GM21723 (cell line): ENCODE measurements around the gene CCDC197.

Experiments used
- ATAC-seq: cut with Tn5 transposase; IDR thresholded peaks from one replicate; pipeline ENCODE4 v1.9.1; 2021; ENCODE audit warnings: mild to moderate bottlenecking, moderate library complexity; ENCODE audit not compliant: unreplicated experiment

CCDC197 gene

DNA sequence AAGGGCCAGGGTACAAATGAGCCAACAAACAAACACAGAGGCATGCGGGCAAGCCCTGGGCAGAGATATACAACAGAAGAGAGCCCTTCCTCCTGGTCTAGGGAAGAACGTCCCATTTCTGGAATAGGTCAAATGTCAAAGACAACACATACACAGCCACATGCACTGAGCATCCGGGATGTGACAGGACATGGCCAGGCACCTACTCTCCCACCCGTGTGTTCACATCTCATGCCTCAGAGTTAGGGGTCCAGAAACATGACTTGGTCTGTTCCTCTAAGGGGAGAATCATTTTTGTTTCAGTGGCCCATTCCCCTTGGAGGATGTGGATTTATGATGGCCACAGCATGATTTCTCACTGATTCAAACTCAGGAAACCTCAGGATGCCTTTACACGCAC, 19.9 kb upstream of the CCDC197 start:
- no peak for ATAC-seq

GRCh38 chr14:93977790-93978581, 19.1 kb upstream of the CCDC197 start:
- peak; percentile 34 for ATAC-seq

GRCh38 chr14:93978735-93979134, 18.4 kb upstream of the CCDC197 start:
- ATAC-seq = no peak

GRCh38 chr14:93980456-93981201, 16.5 kb upstream of the CCDC197 start:
- no peak for ATAC-seq

DNA sequence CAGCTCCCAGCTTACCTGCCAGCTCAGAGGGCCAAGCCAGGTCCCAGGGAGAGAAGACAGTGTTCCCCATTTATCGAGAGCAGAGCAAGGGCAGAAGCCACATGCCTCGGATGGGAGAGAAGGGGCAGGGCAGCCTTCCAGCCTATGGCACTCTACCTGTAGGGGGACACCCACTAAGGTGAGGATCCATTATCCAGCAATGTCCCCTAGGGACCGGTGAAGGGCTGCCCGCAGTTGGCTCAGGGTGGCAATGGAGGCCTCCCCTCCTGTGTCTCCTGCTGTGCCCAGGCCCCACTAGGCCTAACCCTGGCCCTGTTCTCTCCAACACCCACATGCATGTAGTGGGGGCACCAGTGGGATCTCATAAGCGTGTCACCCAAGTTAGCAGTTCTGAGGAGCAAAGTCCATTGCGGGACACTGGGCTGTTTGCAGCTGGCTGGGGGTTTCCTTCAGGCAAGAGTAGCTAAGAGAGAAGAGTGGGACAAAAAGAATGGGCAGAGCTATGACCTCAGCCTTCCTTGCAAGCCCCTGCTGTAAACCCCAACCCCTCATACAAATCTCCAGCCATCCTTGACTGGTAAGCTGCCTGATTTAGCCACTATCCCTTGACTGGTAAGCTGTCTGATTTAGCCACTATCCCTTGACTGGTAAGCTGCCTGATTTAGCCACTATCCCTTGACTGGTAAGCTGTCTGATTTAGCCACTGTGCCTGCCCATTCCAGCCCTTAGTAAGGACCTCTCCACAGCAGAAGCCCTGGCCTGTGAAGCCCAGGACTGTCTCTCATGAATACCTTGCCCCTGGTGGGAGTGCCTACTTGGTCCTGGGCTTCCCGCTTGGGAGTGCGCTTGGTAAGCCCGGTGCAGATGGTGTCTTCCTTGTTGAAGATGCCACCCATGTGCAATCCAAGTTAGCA, 15.5 kb upstream of the CCDC197 start:
- ATAC-seq = no peak

DNA sequence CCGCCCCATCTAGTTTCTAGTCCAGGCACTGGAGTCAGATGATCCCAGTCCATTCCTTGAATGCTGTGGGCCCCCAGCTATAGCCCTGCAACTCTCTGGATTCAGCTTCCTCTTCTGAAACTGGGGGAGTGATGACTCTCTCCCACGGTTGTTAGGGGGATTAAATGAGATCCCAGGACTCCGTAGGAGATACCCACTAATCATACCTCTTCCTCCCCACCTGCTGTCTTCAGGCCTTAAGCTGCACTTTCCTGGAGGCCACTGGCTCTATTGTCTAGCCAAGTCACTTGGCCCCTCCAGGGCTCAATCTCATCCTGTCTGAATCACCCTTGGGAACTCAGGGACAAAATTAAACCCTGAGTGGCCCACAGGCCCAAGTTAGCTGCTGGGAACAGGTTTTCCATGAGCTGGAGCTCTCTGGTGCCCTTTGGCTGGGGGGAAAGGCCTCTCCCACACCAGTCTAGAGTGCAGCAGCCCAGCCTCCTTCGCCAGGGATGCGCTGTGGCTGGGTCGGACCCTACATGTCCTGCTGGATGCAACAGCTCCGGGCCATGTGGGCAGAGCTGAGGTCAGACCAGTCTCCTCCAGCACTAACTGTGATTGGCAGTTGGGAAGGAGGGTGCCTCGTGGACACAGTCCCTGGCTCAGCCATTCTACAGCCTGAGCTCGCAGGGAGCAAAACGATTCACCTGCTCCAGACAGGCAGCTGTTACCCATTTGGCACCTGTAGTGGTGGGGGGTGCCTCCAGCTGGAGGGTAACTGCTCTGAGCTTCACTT, 14.7 kb upstream of the CCDC197 start:
- ATAC-seq = no peak

- ATAC-seq = no peak
These were observed 13.0 kb upstream of the CCDC197 start for GRCh38 chr14:93984070-93984469.

DNA sequence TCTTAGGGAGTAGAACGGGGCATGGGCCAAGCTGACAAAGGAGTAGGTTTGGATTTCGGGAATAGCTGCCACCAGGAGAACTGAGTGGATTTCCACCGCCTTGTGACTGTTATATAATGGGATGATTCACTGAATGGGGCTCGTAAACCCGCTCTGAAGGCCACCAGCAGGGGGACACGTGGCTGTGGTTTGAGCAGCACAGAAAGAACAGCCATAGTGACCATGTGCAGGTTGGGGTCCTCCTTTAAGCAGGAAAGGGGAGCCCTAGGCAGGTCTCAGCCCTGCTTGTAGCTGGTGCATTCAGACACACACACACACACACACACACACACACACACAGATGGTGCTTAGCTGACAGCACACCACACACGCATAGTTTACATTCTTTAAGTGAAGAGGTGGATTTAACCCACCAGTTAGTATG, 12.1 kb upstream of the CCDC197 start:
- no peak for ATAC-seq

- no peak for ATAC-seq
These were observed 10.1 kb upstream of the CCDC197 start for GRCh38 chr14:93986955-93987354.

- ATAC-seq = no peak
These were observed 9.7 kb upstream of the CCDC197 start for GRCh38 chr14:93987376-93987775.

DNA sequence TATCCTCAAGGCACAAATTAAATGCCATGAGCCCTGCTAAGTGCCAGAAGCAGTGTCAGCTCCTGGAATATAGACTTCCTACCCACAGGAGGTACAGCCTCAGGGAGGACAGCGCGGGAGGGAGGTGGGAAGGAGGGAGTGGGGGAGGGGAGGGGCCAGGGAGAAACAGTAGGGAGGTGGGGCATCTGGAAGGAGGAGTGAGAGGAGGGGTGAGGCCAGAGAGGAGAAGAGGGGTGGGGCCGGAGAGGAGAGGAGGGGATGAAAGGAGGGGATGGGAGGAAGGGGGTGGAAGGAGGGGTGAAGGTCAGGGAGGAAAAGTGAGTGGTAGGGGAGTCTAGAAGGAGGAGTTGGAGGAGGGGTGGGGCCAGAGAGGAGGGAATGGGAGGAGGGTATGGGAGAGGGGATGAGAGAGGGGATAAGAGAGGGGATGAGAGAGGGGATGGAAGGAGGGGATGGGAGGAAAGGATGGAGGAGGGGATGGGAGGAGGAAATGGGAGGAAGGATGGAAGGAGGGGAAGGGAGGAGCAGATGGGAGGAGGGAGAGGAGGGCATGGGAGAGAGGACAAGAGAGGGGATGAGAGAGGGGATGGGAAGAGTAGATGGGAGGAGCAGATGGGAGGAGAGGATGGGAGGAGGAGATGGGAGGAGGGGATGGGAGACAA, 9.2 kb upstream of the CCDC197 start:
- ATAC-seq = no peak

DNA sequence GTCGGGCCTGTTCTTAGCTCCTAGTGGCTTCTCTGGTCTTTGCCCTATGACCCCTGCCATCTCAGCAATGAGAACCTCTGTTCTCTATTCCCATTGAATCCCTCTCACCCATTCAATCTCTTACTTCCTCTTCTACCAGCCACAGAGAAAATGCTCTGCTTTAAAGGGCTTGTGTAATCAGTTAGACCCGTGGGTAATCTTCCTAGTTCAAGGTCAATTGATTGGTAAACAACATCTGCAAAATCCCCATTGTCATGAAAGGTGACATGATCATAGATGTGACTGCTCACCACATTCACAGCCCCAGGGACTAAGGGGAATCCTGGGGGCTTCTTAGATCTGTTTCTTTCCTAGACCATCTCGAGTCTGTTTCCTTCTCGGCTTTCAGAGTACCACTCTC, 7.2 kb upstream of the CCDC197 start:
- peak; percentile 65 for ATAC-seq

- ATAC-seq = no peak
These were observed 5.9 kb upstream of the CCDC197 start for GRCh38 chr14:93991212-93991611.

DNA sequence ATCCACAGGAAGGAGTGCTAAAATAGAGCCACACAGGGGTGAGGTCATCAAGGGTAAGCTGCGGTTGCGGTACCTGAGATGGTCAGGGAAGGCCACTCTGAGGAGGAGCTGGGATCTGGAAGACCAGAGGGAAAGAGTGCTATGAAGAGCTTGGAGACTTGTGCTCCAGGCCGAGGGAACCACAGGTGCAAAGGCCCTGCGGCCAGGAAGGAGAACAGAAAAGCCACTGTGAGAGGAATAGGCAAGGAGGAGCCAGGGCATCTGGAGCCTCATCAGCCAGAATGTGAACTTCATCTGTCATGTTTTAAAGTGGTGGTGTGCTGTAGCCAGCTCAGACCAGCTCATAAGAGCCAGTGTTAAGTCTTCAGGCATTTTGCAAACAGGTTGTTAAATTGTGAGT, 5.5 kb upstream of the CCDC197 start:
- ATAC-seq = no peak

GRCh38 chr14:93993382-93993781, 3.7 kb upstream of the CCDC197 start:
- no peak for ATAC-seq

GRCh38 chr14:93994919-93995682, 2.0 kb upstream of the CCDC197 start:
- no peak for ATAC-seq

- no peak for ATAC-seq
These were observed 888 bp upstream of the CCDC197 start for GRCh38 chr14:93996130-93996695.

DNA sequence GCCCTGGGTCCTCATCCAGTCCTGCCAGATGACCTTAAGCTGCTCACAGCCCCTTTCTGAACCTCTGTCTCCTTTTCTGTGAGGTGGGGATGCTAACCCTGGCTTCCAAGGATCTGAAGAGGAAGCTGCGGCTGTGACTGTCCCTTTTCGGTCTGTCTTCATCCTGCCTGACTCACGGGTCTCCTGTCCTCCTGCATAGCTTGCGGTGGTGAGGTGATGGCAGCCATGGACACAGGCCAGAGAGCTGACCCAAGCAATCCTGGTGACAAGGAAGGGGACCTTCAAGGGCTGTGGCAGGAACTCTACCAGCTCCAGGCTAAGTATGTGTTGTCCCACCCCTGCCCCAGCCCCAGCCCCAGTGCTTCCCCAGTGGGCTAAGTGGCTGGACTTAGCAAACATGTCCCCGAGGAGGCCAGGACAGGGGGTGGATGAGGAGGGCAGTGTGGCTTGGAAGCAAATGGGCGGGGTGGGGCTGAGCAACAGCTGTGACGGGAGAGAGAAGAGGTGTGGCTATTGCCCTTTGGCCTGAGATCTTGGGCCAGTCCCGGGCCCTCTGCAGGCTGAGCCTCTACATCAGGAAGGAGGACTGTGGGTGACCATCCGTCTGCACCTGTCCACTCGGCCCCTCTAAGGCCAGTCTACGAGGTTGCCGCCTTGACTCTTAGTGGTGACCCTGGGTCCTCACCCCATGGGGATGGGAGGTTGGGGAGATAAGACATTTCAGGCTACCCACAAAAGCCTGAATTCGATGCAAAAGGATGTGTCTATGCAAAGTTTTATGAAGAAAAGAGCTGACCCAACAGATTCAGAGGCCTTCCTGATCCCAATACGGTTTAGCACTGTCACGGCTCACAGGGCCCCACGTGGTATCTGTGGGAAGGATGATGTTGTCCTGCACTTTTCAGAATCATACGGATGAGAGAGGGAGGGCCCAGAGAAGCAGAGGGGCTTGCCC, 1.1 kb downstream of the CCDC197 start:
- no peak for ATAC-seq
